MM.1S (cell line): ENCODE results near the gene SKIDA1.

Experiments
- CTCF ChIP-seq: fragments of 300-600 bp; sonication (generic); IDR thresholded peaks from 2 replicates; pipeline ENCODE4 v1.5.1; 2016; ENCODE audit warnings: antibody characterized with exemption, low read length, mixed read lengths
- EZH2 ChIP-seq: fragments of 300-600 bp; sonication (generic); optimal IDR thresholded peaks from 2 replicates; pipeline ENCODE3; 2017; ENCODE audit warnings: low read depth, mild to moderate bottlenecking, antibody characterized with exemption, low read length, mixed read lengths

- TF ChIP-seq CTCF (no peak), EZH2 (no peak)
Observed at GRCh38 chr10:21467633-21468032, 57.8 kb downstream of the SKIDA1 start.
